Activated CD4-positive, alpha-beta T cell treated with anti-CD3 and anti-CD28 coated beads for 24 hours (primary cell): Measurements from ENCODE around the gene SSBP2.

ENCODE experiments used
- DNase-seq, 2 donors: peaks; one replicate each; pipeline ENCODE4 v3.0.0-alpha.2; 2020; ENCODE audit warnings: low read depth in 2 of 2

SSBP2 gene

DNA sequence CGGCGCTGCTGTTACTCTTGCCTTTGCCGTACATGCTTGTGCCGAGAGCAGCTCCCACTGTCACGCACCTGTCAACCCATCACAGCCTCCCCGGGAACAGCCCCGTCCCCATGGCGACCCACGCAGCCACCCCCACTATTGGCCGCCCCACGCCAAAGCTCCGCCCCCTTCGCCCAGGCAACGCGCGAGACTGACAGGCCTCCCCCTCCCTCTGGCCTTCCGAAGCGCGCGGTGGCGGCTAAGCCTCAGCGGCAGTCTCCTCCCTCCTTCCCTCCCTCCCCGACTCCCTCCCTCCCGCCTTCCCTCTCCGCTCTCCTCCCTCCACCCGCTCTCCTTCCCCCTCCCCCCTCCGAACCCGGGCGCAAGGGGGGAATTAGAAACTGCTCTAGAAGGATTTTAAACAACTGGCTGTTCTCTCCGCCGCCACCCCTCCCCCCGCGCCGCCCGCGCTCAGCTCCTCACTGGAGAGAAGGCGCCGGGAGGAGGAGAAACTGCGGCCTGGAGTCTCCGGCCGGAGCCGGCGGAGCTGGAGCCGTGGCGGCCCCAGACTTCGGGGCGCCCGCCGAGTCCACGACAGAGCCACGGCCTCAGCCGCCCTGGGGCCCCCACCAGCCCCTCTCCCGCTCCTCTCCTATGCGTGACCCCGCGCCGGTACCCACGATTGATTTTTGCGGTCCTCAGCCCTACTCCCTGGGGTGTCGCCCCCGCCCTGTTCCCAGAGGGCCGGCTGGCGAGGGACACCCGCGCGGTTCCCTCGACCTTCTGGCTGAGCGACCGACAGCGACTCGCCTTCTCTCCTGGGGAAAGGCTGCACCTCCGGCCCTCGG lies at the start of gene SSBP2:
TSS of gene SSBP2 (minus strand) at position 89 of the 827 bp plus-strand sequence. CDS start at position 34, 55 bp downstream.
- DNase-seq: peak; percentile 96 to 97

DNA sequence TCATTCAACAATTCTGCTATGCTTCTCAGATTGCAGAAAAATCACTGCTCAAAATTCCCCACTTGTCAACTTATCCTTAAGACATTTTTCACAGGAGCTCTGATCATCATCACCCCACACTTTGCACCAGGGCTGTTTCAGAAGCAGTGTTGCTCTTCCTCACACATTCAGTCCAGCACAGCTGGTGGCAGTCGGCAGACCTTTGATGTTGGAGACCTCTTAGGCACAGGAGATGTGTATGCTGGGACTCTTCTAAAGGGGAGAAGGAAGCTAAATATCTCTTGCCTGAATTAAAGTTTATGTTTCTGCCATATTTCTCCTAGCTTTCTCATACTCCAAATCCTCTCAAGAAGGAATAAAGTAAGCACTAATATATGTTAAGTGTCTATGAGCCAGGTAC lies 44.8 kb upstream of the SSBP2 start:
- DNase-seq: no peak

DNA sequence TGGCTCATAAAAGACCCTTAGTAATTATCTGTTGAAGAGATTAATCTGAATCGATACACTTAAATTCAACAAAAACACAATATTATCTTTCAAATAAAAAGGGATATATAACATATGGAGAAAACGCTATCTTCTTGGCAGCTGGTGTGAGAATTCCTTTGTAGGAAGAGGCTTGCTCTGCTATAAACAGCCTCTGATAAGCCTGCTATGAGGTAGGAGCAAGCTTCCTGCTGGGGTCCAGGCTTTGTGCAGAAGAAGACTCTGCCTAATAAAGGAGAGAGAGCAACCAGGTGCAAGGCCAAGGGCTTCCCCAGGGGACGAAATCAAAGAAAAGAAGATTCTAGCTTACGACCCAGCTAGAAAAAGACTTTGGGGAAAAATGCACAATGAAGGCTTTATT lies 43.3 kb upstream of the SSBP2 start:
- DNase-seq: no peak

DNA sequence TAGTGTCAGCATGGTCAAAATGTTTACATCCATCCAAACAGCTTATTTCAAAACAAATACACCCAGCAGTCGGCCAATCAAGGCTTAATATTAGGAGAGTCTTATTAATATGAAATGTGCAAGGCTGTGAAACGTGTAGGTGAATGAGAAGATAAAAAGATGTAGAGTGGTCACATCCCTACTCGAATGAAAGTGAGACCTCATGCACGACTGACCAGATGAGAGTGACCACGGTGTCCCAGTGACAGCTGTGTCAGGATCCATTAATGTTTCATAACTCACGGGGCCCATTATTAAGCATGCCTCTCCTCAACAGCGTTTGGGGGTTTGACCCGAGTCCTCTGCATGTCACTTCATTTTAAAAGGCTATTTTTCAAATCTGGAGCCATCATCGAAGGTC lies 39.4 kb upstream of the SSBP2 start:
- no peak for DNase-seq

DNA sequence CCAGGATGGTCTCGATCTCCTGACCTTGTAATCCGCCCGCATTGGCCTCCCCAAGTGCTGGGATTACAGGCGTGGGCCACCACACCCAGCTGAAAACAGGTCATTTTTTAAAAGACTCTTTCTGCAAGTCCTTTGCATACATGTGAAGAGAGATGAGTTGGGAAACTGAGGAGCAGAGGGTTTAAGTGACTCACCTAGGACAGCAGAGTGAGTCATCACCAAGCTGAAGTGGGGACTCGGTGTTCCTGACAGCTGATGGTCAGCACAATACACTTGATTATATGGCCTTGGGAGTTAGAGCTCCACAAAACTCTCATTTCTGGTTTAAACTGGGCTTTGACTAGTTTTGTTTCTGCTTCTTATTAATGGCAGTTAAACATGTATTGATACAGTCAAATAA lies 38.1 kb upstream of the SSBP2 start:
- no peak for DNase-seq

- no peak for DNase-seq
Measured at GRCh38 chr5:81788329-81788728, 37.4 kb upstream of the SSBP2 start.

DNA sequence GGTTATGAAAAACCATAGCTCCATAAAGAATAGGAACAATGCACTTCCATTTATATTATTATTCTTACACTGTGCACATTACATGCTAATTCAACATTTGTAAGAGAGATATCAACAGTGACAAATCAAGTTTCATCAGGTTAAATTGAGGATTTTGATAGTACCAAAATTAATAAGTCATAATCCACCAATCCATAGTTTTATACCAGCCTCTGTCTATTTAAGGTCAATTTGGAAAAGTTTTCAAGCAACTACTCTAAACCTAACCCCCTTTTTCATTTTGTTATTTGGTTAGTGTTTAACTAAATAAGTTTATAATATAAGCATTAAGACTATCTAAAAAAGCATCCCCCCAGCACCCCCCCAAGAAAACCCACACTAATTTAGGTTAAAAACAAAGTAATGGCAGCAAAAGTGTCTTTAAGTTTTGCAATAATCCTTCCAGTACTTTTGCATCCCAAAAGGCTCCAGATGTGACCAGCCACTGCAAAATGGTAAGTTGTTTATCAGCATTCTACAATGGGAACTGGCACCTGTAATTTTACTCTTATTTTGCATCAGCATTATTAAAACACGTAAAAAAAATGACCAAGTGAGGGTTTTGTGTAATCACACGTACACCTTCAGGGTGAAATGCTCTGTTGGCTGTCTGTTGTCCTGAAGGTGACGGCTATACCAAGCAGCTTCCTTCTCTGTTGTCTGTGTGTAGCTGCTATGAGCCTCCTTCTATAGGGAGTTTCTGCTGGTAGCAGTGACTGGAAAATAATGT lies 36.8 kb upstream of the SSBP2 start:
- no peak for DNase-seq

GRCh38 chr5:81786991-81787390 lies 36.1 kb upstream of the SSBP2 start:
- DNase-seq: no peak

GRCh38 chr5:81786496-81786895 lies 35.6 kb upstream of the SSBP2 start:
- DNase-seq: no peak

DNA sequence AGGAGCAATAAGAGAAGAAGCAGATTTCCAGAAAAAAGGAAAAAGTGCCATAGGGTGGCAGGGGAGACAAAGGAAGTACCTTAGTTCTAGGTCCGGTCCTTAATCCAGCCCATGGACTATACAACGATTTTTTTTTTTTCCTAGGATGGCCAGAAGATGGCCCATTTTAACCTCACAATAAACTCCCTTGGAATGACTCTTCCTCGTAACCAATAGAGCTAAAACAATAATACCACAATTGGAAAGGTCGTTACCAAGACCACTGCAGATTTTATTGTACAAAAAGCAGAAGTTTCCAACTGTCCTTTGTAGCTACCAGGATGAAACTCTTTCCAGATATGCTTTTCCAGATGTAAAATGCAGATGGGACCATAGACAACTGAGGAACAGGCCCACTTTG lies 34.4 kb upstream of the SSBP2 start:
- DNase-seq: no peak

DNA sequence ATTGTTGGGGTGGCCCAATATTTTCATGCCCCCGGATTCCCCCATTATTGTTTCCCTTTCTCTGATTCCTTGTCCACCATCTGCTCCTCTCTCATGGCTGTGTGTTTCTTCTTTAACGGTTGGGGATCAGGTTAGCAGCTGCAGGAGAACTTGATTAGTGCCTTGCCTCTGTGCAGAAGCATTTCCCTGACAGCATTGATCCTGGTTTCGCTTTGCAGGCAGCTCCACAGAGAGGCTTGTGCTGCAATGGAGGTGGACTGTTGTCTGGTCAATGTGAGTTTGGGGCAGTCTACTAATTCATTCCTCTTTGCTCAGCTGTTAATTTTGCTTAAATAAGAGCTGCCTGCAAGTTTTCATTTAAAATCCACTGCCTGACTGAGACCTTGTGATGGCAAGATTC lies 32.5 kb upstream of the SSBP2 start:
- no peak for DNase-seq

- DNase-seq: no peak
Measured at GRCh38 chr5:81782811-81783210, 31.9 kb upstream of the SSBP2 start.

- no peak for DNase-seq
Measured at GRCh38 chr5:81779916-81780266, 29.0 kb upstream of the SSBP2 start.

- no peak for DNase-seq
Measured at GRCh38 chr5:81779125-81779915, 28.4 kb upstream of the SSBP2 start.

- DNase-seq: no peak
Measured at GRCh38 chr5:81778642-81779041, 27.7 kb upstream of the SSBP2 start.

DNA sequence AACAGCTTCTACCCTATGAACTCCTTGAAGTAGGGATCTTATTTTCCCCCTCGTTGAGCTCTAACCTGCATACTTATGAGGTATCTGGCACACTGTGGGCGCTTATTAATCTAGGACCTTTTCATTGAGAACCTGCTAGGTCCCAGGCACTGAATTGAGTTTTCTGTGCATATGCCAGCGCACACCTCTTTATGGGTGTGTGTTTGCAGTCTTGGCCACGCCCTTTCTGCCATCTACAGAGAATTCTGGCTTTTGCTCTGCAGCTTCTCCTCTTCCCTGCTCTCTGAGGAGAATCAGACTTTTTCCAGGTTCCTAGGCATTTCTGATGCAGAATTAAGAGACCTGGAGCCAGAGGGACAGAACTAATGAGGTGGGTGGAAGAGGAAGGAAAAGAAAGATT lies 25.4 kb upstream of the SSBP2 start:
- no peak for DNase-seq

- no peak for DNase-seq
Measured at GRCh38 chr5:81774374-81774773, 23.5 kb upstream of the SSBP2 start.

GRCh38 chr5:81773574-81773973 lies 22.7 kb upstream of the SSBP2 start:
- no peak for DNase-seq

GRCh38 chr5:81773161-81773560 lies 22.3 kb upstream of the SSBP2 start:
- DNase-seq: no peak

GRCh38 chr5:81772488-81772887 lies 21.6 kb upstream of the SSBP2 start:
- DNase-seq: no peak

DNA sequence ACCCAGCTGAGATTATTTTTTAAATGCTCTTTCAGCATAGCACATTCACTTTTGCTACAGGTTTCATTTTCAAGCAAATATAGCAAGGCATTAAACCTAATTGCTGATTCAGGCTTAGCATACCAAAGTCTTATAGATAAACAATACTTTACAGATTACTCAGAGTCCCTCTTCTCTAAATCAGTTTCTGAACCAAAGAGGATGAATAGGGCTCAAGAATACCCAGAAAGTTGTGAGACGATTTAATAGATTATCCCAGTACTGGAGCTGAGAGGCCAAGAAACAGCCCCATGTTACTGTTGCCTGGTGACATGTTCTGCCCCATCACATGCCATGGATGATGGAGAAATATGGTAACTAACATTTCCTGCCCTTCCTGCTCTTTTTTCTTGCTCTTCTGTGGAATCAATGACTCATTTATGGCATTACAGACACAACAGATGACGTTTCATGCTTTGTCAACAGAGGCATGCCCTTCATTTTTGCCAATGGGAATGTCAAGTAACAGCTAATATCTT lies 18.1 kb upstream of the SSBP2 start:
- DNase-seq: no peak

DNA sequence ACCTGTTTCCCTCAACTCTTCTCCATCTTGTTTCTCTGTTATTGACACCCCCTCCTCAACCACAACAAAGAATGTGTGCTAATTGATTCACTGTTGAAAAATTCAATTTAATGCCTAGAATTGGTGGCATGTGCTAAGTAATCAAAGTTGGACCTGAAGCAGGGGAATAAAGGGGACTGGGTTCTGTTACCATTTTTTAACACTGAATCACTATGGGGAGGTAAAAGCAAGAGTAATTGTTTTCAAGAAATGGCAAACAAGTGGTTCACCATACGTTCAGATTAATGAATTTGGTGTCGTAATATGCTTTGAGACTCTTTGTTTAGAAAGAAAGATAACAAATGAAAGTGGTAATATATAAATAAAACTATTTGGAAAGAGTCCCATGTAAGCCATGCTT lies 17.0 kb upstream of the SSBP2 start:
- no peak for DNase-seq
